DMS53 treated with DMSO at 0.1 percent for 48 hours (cell line): Measurements from ENCODE around the gene CPA2.

Experiments
- DNase-seq: peaks from one replicate; lab custom pipeline; 2025; ENCODE audit not compliant: unreplicated experiment; lab: John Stamatoyannopoulos, UW

The CPA2 gene

DNA sequence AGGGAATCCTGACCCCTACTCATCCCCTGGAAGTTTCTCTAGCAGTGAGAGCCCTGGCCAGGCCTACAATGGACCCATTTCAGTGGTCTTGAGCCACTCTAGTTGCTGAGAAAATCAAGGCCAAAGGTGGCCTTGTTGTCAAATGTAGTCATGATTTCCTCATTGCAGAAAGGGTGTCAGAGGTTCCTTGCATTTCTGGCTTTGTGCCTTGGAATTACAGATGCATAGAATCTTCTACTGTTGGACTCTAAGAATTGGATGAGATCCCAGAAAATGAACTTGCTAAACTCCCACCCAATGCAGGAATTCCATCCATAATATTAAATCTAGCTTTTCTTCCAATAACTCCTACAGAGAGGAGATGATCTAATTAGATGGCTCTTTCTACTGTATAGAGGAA, 12.2 kb downstream of the CPA2 start:
- no peak for DNase-seq

DNA sequence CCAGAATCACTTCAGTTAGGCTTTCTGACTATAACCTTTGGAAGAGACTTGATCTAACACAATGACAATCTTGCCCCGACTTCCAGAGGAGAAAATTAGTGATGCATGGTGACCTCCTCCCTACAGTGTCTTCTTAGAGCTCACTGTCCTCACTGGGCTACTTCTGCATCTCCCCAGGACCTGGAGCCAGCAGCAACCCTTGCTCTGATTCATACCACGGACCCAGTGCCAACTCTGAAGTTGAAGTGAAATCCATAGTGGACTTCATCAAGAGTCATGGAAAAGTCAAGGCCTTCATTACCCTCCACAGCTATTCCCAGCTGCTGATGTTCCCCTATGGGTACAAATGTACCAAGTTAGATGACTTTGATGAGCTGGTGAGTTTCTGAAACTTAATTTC, 12.6 kb downstream of the CPA2 start:
- DNase-seq = no peak

DNA sequence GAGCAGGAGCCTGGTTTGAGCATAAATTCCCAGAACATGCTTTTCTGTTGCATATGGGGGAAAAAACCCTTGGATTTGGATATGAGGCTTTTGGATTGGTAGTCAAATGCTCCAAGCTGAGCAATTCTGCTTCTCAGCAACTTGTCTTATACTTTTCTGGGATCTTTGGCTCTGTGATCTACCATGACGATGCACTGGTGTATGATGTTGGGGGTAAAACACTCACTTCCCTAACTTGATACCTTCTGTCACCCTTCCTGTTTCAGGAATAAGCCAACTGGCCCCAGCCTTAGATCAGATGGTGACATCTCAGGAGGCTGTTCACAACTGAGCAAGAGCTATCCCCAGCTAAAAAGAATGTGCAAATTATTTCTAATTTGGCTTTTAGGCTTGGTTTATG, 13.2 kb downstream of the CPA2 start:
- DNase-seq = no peak

DNA sequence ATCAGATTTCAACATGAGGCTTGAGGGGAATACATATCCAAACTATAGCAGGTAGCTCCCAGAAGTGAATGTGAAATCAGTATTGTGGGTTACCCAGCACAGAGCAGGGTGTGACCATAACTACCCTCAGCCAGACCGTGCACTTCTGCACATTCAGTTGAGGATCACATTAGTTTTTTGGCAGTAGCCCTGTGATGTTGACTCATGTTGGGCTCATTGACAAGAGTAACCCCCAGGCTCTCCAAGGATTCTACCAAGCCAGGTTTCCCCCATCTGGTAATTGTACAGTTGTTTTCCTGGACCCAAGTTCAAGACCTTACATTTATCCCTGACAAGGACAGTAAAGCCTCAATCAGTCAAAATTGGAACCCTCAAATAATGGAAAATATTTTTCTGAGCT, 14.6 kb downstream of the CPA2 start:
- DNase-seq = no peak

DNA sequence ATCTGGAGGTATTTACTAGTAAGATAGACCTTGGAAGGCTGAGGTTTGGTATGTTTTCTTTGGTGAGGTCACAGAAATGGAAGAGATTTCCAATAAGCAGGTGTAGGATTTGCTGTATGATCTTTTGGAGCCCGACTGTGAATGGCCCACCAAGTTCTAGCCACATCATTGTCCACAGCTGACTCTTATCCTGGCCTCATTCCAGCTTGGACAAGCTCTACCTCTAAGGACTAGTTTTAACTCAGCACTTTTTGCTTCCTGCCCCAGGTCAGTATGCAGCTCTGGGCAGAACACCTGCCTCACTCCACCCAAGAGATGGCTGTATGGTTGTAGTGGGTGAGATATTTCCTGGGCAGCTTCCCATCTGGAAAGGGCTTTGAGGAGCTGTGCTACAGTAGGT, 20.2 kb downstream of the CPA2 start:
- peak; percentile 30 for DNase-seq

DNA sequence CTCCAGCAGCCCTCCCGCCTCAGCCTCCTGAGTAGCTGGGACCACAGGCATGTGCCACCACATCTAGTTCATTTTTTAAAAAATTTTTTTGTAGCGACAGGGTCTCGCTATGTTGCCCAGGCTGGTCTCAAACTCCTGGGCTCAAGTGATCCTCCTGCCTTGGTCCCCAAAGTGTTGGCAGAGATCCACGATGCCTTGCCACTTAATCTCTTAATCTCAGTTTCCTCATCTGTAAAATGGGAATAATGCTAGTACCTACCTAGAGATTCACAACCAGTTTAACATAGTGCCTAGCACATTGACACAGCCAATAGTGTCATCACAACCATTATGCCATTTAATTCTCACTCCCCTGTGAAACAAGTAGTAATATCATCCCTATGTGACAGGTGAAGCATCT, 21.5 kb downstream of the CPA2 start:
- no peak for DNase-seq

DNA sequence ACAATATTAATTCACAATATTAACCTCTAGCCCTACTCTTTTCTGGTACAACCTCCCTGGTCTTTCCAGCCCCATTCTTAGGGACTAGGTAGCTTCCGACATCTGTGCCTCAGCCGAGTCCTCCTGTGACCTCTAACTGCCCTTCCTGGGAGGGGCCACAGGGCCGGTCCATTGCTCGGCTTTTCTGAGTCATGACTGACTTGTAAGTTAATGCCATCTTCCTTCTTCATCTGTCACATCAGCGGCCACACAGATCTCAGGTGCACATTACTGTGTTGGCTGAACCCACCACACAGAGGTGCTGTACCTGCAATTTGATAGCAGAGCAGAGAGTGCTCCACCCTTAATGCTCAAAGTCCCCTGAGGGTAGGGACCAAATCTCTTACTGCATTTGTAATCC, 22.2 kb downstream of the CPA2 start:
- DNase-seq = no peak

DNA sequence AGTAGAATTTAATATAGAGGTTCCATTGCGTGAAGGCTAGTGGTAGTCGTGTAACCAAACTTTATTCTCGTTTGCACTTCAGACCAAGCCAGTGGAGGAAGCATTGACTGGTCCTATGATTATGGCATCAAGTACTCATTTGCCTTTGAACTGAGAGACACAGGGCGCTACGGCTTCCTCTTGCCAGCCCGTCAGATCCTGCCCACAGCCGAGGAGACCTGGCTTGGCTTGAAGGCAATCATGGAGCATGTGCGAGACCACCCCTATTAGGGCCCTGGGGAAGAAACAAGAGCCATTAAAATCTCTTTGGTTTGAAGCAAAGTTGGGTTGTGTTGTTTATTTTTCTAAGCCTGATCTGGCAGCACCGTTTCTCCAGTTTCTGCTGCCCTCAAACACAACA, 22.8 kb downstream of the CPA2 start:
- DNase-seq = no peak

DNA sequence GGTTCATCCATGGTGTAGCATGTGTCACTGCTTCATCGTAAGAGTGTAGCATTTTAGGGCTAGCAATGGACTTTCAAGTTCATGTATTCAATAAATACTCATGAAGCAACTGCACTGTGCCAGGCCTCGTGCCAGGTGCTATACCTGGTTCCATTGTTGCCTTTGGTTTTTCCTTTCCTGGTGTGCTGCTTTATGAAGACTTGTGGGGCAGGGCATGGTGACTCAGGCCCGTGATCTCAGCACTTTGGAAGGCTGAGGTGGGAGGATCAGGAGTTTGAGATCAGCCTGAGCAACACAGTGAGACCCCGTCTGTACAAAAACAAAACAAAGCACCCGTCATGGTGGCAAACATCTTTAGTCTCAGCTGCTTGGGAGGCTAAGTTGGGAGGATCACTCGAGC, 24.1 kb downstream of the CPA2 start:
- DNase-seq = no peak

DNA sequence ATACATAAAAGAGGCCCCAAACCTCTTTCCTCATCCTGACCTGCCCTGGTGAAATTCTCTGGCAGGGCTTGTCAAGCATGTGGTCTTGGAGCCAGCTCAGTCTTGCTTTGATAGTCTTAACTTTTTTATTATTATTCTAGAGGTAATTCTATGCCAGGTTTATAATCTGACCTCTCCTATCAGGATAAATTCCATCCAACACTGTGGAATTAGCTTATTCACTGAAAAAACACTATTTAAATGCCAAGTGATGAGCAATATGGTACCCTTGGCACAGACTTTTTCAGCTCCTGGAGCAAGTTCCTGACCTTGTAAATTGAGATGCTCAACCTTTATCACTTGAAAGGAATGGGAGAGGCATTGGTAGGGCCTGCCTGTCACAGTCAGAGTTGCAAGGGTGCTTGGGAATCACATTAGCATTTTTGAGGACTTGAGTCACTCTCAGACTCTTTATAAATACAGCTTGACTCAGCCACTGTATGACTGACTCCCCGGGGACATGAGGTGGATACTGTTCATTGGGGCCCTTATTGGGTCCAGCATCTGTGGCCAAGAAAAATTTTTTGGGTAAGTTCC, 26.1 kb downstream of the CPA2 start, which contains the start of gene CPA4:
CPA4 (plus strand) TSS at position 480 of the 576 bp plus-strand sequence; CDS start at position 500, 20 bp downstream.
- no peak for DNase-seq

DNA sequence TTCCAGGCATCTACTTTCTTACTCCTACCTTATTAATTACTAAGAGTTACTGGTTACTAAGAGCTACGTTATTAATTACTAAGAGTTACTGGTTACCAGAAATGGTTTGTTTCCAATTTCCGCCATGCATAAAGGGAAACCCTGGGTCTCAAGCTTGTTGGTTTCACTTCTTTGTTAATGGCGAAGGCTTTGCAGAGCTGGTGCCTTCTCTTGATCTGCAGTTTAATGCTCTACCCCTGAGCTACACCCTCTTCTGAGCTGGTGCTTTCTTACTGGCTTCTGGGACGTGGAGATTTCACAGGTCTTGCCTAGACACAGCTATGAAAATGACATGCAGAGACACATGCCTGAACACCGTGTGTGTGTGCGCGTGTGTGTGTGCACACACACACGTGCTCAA, 26.9 kb downstream of the CPA2 start:
- DNase-seq = no peak

DNA sequence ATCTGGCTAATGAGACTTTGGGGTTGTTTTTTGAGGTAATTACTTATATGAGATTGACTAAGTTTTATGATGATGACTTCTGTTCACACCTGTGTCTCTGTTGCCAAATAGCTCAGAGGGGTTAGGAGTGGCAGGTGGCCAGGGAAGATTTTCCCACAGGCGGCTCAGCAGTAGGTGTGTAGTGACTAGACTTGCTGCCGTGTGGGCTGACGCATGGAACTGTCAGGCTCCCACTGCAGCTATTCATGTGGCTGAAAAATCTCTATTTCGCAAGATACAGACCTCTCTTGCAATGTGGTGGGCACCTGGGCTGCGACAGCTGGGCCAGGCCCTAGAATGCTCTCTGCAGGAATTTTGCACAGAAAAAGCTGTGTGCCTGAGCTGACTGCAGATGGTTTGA, 27.7 kb downstream of the CPA2 start:
- no peak for DNase-seq

DNA sequence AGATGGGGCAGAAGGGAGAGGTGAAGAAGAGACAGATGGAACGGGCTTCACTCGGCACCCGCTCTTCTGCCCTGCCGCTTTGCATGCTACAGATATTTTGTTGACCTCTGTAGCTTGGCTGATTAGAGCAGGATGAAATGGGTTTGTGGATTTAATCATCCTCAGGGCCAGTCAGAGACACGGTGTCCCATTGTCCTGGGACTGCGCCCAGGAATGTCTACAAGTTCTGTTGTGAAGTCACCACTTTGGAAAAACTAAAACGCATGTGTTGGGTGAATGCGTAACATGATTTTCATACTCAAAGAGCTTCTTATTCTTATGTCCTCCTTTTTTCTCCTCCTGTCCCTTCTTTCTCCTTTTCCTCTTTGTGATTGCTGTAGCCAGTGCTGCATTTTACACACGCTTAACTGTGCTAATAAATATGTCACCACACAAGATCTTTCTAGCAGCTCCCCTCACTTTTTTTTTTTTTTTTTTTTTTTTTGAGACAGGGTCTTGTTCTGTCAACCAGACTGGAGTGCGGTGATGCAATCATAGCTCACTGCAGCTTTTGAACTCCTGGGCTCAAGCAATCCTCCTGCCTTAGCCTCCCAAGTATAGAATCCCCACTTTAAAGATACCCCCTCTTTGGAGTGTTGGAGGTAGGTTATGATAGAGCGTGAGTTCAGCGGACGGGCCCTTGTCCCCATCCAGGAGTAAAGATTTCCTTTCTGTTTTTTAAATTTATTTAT, 29.7 kb downstream of the CPA2 start:
- DNase-seq = no peak

DNA sequence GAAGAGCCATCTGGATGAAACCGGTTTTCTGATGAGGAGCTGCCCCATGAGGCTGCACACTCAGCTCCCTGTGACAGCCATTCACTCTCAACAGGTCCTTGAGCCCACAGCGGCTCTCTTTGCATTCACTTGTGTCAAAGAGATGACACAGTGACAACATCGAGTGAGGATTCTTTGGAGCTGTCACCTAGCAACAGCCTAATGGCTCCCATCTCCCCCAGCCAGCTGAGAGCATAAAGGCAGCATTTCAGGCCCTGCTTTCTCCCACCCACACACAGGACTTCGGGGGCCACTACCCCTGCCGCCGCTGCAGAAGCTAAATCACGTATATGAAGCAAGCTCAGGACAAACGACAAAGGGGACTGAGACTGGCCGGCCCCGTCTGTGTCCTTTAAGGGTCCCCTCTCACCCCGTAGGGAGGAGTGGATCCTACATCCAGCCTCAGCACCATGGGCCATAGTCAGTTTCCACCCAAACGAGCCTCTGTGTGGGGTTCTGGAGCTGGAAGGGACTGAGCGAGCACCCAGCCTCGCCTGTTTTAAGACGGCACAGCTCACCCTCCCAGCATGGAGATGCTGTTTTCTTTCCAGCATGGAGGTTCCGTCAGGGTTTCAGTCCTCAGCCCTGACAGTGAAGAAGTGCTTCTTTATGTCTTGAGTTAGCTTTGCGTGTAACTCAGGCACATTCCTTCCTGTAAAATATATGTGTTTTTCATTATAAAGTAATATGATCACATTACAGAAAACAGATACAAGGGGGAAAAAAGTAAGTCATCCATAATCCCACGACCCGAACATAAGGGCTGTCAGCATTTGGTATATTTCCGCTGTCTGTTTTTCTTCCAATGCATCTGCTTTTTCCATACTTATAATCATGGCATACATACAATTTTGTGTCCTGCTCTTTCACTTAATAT, 31.2 kb downstream of the CPA2 start:
- DNase-seq = no peak

DNA sequence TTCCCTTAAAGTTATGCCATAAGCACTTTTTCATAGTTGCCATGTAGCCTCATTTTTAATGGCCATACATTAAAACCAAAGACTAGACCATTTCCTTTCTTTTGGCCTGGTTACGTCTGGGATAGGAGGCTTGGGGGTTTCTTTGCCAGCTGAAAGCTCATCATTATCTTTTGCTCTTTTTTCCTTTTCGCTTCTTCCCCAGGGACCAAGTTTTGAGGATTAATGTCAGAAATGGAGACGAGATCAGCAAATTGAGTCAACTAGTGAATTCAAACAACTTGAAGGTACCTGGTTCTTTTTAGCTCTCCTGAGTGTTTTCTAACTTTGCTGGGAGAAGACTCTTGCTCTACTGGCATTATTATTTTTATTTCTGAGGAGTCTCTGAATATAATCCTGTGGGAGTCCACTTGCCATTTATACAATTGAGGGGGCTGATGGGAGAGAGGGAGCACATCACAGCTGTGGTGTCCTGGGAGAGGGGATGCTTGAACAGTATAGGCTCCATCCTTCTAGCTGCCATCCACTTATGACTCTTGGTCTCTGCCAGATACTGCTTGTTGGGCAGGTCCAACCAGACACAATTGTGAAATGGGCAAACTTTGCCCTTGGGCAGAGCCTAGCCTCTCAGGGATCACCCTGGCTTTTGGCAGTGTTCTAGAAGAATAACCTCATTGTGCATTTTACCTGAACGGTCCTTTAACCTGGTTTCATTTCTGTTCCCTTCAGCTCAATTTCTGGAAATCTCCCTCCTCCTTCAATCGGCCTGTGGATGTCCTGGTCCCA, 32.1 kb downstream of the CPA2 start:
- DNase-seq = no peak

DNA sequence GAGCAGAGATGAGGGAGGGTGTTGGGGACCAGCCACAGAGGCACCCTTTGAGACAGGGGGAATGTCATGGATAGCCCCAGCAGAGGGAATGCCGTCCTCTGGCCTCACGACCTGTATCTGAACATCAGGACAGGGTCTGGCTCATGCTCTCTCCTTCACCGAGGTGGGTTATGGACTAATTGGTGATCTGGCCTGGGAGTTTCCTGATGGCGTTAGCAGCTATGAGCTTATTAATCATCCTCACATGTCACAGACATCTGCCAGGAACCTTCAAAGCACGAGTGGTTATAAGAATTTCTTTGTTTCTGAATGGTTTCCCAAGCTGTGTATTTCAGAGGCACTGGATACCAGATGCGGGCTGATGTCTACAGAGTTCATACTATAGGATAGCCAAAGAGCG, 33.2 kb downstream of the CPA2 start:
- DNase-seq = no peak

DNA sequence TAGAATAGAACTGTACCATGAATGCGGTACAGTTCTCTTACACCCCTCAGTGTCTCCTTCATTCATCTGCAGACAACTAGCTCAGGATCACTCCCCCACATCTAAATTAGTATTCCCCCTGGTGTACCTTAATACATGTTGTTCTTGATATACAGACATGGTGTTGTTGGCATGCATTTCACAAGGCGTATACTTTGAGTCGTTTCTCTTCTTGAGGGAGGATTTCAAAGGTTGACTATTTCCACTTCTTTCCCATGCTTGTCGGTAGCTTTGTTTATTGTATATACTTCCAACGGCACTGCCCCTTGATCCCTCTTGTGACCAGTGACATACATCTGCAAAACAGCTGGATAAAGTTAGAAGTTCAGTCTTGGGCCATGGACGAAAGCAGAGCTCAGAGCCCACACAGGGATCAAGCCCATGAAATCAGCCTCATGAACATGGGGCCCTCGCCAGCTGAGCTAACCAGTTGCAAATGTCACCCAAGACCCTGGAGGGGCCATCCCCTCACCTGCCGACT, 34.9 kb downstream of the CPA2 start:
- no peak for DNase-seq

DNA sequence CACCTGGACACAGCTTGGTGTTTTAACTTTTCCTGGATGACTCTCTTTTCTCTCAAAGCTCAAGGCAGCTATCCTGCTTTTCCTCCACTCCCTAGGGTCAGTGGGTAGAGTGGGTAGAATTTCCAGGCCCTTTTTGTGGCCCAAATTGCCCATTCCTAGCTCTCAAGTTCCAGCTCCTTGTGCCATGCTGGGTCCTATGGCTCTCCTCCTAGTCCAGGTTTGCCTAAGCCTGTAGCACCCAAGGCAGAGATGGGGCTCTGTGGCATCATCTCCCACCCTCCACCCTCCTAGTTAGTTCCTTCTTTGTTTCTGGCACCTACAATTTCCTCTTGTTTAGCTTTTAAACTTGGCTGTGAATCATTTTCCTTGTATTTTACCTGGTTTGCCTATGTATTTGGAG, 36.0 kb downstream of the CPA2 start:
- DNase-seq = no peak

DNA sequence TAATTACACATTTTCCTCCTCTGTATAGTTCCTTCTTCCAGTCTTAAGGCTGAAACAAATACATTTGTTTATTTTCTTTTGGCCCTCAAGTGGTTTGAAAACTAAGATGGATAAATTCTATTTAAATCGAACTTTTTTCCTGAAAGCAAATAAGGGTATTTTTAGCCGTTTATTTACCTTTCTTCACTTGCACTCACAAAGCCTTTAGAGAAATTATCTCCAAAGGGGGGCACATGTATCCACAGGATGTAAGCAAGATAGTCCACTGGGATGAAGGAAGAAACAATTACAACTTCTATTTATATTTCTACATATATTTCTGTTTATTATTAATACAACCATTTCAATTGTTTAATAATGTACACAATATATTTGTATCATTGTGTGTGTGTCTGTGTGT, 36.5 kb downstream of the CPA2 start:
- DNase-seq = no peak

DNA sequence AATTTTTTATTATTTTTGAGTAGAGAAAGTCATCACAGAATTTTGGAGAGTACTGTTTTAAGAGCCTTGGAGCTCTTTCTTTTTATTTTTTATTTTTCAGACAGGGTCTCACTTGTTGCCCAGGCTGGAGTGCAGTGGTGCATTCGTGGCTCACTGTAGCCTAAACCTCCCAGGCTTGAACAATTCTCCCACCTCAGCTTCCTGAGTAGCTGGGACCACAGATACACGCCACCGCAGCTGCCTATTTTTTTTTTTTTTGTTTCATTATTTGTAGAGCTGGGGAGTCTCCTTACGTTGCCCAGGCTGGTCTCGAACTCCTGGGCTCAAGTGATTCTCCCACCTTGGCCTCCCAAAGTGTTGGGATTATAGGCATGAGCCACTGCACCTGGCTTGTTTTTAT, 36.9 kb downstream of the CPA2 start:
- no peak for DNase-seq

DNA sequence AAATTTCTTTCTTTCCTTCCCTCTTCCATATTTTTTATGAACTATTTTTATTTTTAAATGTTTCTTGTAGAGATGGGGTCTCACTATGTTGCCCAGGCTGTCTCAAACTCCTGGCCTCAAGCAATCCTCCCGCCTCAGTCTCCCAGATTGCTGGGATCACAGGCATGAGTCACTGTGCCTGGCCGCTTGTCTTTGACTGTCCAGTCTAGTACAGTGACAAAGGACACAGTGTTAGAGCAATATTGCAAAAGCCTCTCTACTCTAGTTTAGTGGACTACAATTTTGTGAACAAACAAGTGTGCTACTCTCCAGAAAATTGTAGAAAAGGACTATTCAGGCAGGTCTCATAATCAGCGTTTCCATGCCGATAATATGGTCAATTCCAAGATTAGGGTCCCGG, 37.3 kb downstream of the CPA2 start:
- DNase-seq = no peak
